Vagina (tissue), 2 donors: ENCODE results near the gene CTSD. TPM values are rescaled to one million over a fixed set of nuclear protein-coding genes. Genes with fewer than 3 reads are reported as not detected.

Experiments
- DNase-seq, 2 donors: peaks; one replicate each; pipeline ENCODE4 v3.0.0-alpha.2; 2017; ENCODE audit errors: extremely low spot score in 2 of 2
- H3K27ac ChIP-seq: fragments of 200-600 bp; sonication (generic); one replicate; pipeline ENCODE4 v1.5.1; 2019
- H3K27me3 ChIP-seq: fragments of 200-600 bp; sonication (generic); one replicate; pipeline ENCODE4 v1.5.1; 2019
- H3K36me3 ChIP-seq, 2 donors: fragments of 200-600 bp; sonication (generic); one replicate each; pipeline ENCODE4 v1.5.1; 2017 to 2019
- H3K4me1 ChIP-seq: fragments of 200-600 bp; sonication (generic); one replicate; pipeline ENCODE4 v1.5.1; 2019
- H3K4me3 ChIP-seq, 2 donors: fragments of 200-600 bp; sonication (generic); 1 replicate in 1 of 2; 2 replicates in 1 of 2; pipeline ENCODE4 v1.5.1; 2016 to 2019
- H3K9me3 ChIP-seq: fragments of 200-600 bp; sonication (generic); one replicate; pipeline ENCODE4 v1.5.1; 2019
- POLR2A ChIP-seq, 2 donors: fragments of 450-650 bp; IDR thresholded peaks; one replicate each; pipeline ENCODE4 v1.6.1; 2017; ENCODE audit warnings: antibody characterized with exemption in 2 of 2, mild to moderate bottlenecking in 2 of 2, moderate library complexity in 2 of 2
- POLR2AphosphoS5 ChIP-seq, 2 donors: sonication (generic); formaldehyde crosslinking; IDR thresholded peaks; one replicate each; pipeline ENCODE4 v1.9.0; 2017; ENCODE audit warnings: antibody characterized with exemption in 2 of 2, mild to moderate bottlenecking in 2 of 2, low read depth in 1 of 2; ENCODE audit not compliant: insufficient read depth in 1 of 2
- intact Hi-C: fragments of 100-400 bp; cut with DNase I; formaldehyde crosslinking; loops from one replicate; pipeline ENCODE4 v1.15.1; 2023
- total RNA-seq: library from RNA; depleted of rRNA; stranded (reverse); fragments of >200 nt; gene quantifications from one replicate; pipeline ENCODE4 v1.2.3, GENCODE V29; 2016
- TF ChIP-seq, protein P1 (sequence below), 3 experiments: fragments of 450-650 bp in 2 of 3; fragments of 200-600 bp in 1 of 3; sonication (generic) in 1 of 3; IDR thresholded peaks; one replicate each; pipeline ENCODE4 v1.5.1; 2017 to 2019; ENCODE audit warnings: antibody characterized with exemption in 3 of 3, mild to moderate bottlenecking in 2 of 3, moderate library complexity in 2 of 3

Gene CTSD
- total RNA-seq, 1 donor from 2014 or later = 508 TPM

DNA sequence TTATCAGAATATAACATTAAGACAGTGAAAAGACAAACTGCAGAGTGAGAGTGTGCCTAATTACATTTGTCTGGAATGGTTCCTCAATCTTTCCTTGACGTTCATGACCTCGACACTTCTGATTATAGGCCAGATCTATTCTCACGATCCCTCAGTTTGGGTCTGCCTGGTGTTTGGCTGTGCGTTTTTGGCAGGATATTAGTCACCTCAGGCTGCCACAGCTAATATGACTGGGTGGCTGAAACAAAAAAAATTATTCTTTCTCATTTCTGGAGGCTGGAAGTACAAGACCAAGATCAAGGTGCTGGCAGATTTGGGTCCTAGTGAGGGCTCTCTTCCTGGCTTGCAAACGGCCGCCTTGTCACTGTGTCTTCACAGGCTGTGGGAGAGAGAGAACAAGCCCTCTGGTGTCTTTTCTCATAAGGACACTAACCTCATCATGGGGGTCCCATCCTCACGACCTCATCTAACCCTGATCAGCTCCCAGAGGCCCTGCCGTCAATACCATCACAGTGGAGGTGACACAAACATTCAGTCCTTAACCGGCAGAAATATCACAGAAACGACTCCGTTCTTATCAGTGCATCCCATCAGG, 36.5 kb downstream of the CTSD start:
- Histone ChIP-seq H3K27me3 (no peaks in the 10 kb centered on the region), H3K4me1 (peaks cover 7% of the 10 kb centered on the region), H3K27ac (no peak overlapping the region), H3K9me3 (no peaks in the 10 kb centered on the region), H3K36me3 (no peaks in the 10 kb centered on the region), H3K4me3 (no peak overlapping the region)
- intact Hi-C loops = no loop called here
- TF ChIP-seq POLR2AphosphoS5 (IDR thresholded peaks at IDR 0.05; ENCODE audit: insufficient read depth in 1 of 2, low read depth in 1 of 2) = no peak
- no peak for DNase-seq

DNA sequence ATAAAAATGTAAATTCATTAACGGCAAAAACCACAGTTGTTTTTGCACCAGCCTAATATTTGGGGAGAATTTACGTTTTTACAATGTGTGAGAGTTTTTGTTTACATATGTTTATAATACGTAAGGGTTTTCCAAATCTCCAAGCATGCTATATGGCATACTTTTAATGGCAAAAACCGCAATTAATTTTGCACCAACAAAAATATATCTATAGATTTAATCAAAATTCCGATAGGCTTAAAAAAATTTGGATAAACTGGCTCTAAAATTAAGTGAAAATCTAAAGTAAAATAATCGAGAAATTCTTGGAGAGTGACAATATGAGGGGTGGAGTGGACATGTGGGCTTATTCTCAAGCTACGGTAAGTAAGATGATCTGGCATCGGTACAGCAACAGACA, 43.9 kb downstream of the CTSD start:
- Histone ChIP-seq H3K27ac (no peak overlapping the region), H3K36me3 (no peaks in the 10 kb centered on the region)

DNA sequence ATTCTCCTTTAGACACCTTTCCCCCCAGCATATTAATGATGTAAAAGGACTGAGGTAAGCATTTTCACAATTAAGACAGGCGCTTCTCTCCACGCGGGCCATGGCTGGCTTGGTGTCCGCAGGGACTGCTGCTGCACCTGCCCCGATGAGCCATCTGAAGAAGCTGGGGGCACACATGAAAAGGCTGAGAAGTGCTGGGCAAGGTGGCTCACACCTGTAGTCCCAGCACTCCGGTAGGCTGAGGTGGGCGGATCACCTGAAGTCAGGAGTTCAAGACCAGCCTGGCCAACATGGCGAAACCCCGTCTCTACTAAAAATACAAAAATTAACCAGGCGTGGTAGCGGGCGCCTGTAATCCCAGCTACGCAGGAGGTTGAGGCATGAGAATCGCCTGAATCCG, 45.4 kb downstream of the CTSD start:
- no peaks in the 10 kb centered on the region for H3K9me3 ChIP-seq
- no peaks in the 10 kb centered on the region for H3K4me1 ChIP-seq
- intact Hi-C loops = no loop called here
- no peak overlapping the region for H3K27ac ChIP-seq
- DNase-seq = no peak
- H3K36me3 ChIP-seq = no peaks in the 10 kb centered on the region
- H3K27me3 ChIP-seq = no peaks in the 10 kb centered on the region
- TF ChIP-seq POLR2AphosphoS5 (IDR thresholded peaks at IDR 0.05; ENCODE audit: insufficient read depth in 1 of 2, low read depth in 1 of 2) (no peak), POLR2A (IDR thresholded peaks at IDR 0.05) (no peak)
- TF ChIP-seq, protein P1, sequence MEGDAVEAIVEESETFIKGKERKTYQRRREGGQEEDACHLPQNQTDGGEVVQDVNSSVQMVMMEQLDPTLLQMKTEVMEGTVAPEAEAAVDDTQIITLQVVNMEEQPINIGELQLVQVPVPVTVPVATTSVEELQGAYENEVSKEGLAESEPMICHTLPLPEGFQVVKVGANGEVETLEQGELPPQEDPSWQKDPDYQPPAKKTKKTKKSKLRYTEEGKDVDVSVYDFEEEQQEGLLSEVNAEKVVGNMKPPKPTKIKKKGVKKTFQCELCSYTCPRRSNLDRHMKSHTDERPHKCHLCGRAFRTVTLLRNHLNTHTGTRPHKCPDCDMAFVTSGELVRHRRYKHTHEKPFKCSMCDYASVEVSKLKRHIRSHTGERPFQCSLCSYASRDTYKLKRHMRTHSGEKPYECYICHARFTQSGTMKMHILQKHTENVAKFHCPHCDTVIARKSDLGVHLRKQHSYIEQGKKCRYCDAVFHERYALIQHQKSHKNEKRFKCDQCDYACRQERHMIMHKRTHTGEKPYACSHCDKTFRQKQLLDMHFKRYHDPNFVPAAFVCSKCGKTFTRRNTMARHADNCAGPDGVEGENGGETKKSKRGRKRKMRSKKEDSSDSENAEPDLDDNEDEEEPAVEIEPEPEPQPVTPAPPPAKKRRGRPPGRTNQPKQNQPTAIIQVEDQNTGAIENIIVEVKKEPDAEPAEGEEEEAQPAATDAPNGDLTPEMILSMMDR (IDR thresholded peaks at IDR 0.05) = no peak
- no peak overlapping the region for H3K4me3 ChIP-seq

More for the DNA sequence above, 43.9 kb downstream of the CTSD start:
- Histone ChIP-seq H3K27me3 (no peaks in the 10 kb centered on the region), H3K4me1 (no peaks in the 10 kb centered on the region), H3K9me3 (no peaks in the 10 kb centered on the region), H3K4me3 (no peak overlapping the region)
- intact Hi-C loops = no loop called here
- TF ChIP-seq, protein P1 (IDR thresholded peaks at IDR 0.05) = no peak
- no peak for TF ChIP-seq POLR2AphosphoS5 (IDR thresholded peaks at IDR 0.05; ENCODE audit: insufficient read depth in 1 of 2, low read depth in 1 of 2)
- TF ChIP-seq POLR2A (IDR thresholded peaks at IDR 0.05) = no peak
- DNase-seq = no peak

DNA sequence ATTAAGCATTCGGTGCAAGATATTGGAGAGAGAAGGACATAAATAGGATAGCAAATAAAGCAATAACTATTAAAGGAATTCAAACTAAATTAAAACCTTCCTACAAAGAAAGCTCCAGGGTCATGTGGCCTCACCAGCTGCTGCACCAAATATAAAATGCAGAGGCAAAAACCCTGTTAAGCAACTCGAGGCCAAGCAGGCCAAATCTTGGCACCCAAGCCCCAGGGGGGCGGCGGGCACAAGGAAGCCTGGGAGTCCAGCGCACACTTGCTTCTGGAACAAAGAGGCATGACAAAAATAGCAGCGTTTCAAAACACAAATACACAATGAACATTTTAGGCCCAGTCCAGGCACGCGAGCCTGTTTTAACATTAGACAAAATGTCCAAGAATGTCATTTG, 46.0 kb downstream of the CTSD start:
- no peak for DNase-seq
- intact Hi-C loops = no loop called here
- no peak for TF ChIP-seq POLR2AphosphoS5 (IDR thresholded peaks at IDR 0.05; ENCODE audit: insufficient read depth in 1 of 2, low read depth in 1 of 2)
- TF ChIP-seq POLR2A (IDR thresholded peaks at IDR 0.05) = no peak
- TF ChIP-seq, protein P1 (IDR thresholded peaks at IDR 0.05) = no peak
- H3K9me3 ChIP-seq = no peaks in the 10 kb centered on the region
- no peak overlapping the region for H3K4me3 ChIP-seq
- no peaks in the 10 kb centered on the region for H3K4me1 ChIP-seq
- H3K36me3 ChIP-seq = no peaks in the 10 kb centered on the region
- H3K27ac ChIP-seq = no peak overlapping the region
- H3K27me3 ChIP-seq = no peaks in the 10 kb centered on the region

DNA sequence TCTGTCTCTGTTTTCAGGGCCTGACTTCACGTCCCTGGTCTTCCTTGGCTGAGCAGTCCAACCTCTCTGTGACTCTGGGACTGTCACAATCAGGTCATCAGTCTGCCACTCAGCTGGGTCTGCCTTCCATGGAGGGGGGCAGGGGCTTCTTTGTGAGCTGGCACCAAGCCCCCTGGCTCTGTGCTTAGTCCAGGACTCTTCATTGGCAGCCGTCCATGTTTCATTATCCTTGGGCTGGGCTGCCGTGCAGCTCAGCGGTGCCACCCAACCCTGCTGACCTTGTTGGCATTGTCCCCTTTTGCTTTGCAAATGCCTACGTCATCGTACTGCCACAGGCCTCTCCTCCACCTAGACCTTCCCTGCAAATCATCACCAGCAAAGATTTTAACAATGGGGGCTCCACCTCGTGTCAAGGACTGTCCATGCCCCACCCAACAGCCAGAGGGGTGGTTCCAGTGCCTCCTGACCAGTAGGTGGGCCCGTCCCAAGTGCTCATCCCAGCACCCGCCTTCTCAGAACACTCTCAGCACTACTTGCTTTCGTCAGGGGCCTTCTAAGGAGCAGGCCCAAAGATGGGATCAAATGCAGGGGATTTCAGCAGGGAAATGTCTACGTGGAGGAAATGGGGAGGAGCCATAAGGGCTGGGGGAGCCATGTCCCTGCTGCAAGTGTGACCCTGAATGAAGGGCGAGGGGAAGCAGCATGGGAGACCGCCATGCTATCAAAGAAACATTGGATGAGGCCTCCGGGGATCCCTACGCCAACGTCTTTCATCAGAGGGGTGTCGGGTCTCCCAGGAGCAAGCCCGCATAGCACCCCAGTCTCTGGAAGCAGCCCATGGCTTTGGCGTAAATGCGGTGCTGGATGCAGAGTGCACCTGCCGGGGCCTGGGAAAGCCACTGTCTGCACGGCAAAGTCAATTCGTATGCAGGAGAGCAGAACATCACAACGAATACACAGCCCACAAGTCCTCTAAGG, 48.5 kb downstream of the CTSD start:
- Histone ChIP-seq H3K27ac (no peak overlapping the region), H3K27me3 (no peaks in the 10 kb centered on the region), H3K9me3 (no peaks in the 10 kb centered on the region), H3K4me1 (no peaks in the 10 kb centered on the region), H3K36me3 (no peaks in the 10 kb centered on the region), H3K4me3 (no peak overlapping the region)
- TF ChIP-seq POLR2AphosphoS5 (IDR thresholded peaks at IDR 0.05; ENCODE audit: insufficient read depth in 1 of 2, low read depth in 1 of 2) (no peak), POLR2A (IDR thresholded peaks at IDR 0.05) (no peak)
- TF ChIP-seq, protein P1 (IDR thresholded peaks at IDR 0.05) = no peak
- DNase-seq = no peak
- intact Hi-C loops = no loop called here
